ENCODE measurements around the gene KLHDC7A. TPM values are rescaled to one million over a fixed set of nuclear protein-coding genes. Genes with fewer than 3 reads are reported as not detected.
A peak's percentile ranks its signal among the peaks of the same experiment; 100 is the strongest.

Gene KLHDC7A
- total RNA-seq (2014; rRNA removed; shearing (Covaris generic)), result 2.6 and 3.5 TPM in 2 replicates
- total RNA-seq (2022), result 0.59 and 0.91 TPM in 2 replicates
- percentile 27 among the genes with signal in this experiment for Bru-seq, nascent RNA
- BruChase-seq, experiment 1, labeled RNA remaining after a 6-hour chase, result percentile 13 among the genes with signal in this experiment
- BruChase-seq, experiment 2, labeled RNA remaining after a 2-hour chase, result percentile 28 among the genes with signal in this experiment
- long read RNA-seq, result 0 reads

GRCh38 chr1:18480315-18481189 lies at the start of gene KLHDC7A:
TSS of gene KLHDC7A (plus strand) at chr1:18480930. CDS start at chr1:18480982, 52 bp downstream.
- Histone ChIP-seq H4K20me1 (ENCODE audit: insufficient read depth, low read length) (no peaks in the 10 kb centered on the region), H3K79me2 (ENCODE audit: insufficient read depth, low read depth, low read length) (no peaks in the 10 kb centered on the region), H3K4me2 (ENCODE audit: low read length) (peak within 1 kb of the TSS; percentile 68), H3K36me3 (ENCODE audit: insufficient read depth, low read length) (no peaks in the 10 kb centered on the region), H3K27ac (ENCODE audit: low read depth, low read length, poor library complexity, severe bottlenecking) (peak within 1 kb of the TSS; percentile 93), H3K4me3 (ENCODE audit: low read depth, low read length, poor library complexity, severe bottlenecking) (peak within 1 kb of the TSS; percentile 52), H3K4me1 (ENCODE audit: insufficient read depth, low read length, poor library complexity, severe bottlenecking) (peaks cover 64% of the 10 kb centered on the region), H2AFZ (ENCODE audit: low read length) (no peak within 1 kb of the TSS), H3K9me2 (ENCODE audit: insufficient read depth, low read length) (no peaks in the 10 kb centered on the region), H3K9me3 (ENCODE audit: low read length) (no peaks in the 10 kb centered on the region)
- peak; percentile 28 for DNase-seq (ENCODE audit: low spot score)
- no TSS peak for BruUV-seq (replicated peaks)
- POLR2A ChIA-PET, result interaction anchor here (1.6 kb wide), 1 partner anchor 10 kb away, joined by 4 read pairs; no protein-coding TSS in a partner anchor
- CTCF ChIA-PET (ENCODE audit: unreplicated experiment), result interaction anchor here (1.8 kb wide), 1 partner anchor 10 kb away, joined by 4 read pairs; no protein-coding TSS in a partner anchor
- TF ChIP-seq EZH2phosphoT487 (IDR thresholded peaks at IDR 0.05; ENCODE audit: borderline replicate concordance, low read depth, low read length) (no peak), CTCF (conservative IDR thresholded peaks at IDR 0.05; ENCODE audit: low read length) (no peak)
- intact Hi-C loops (cut with micrococcal nuclease; ENCODE audit: unreplicated experiment), result loop anchor here (2.0 to 5.0 kb wide), 5 partner anchors 50 to 1337 kb away; partner anchors contain the start of gene RNF186

- Histone ChIP-seq H3K27ac (ENCODE audit: low read depth, low read length, poor library complexity, severe bottlenecking) (no peak overlapping the region), H3K36me3 (ENCODE audit: insufficient read depth, low read length) (no peaks in the 10 kb centered on the region), H3K79me2 (ENCODE audit: insufficient read depth, low read depth, low read length) (no peaks in the 10 kb centered on the region), H3K4me2 (ENCODE audit: low read length) (no peak overlapping the region), H3K9me3 (ENCODE audit: low read length) (no peaks in the 10 kb centered on the region), H3K4me3 (ENCODE audit: low read depth, low read length, poor library complexity, severe bottlenecking) (no peak overlapping the region), H4K20me1 (ENCODE audit: insufficient read depth, low read length) (no peaks in the 10 kb centered on the region), H3K9me2 (ENCODE audit: insufficient read depth, low read length) (no peaks in the 10 kb centered on the region), H2AFZ (ENCODE audit: low read length) (no peak overlapping the region), H3K4me1 (ENCODE audit: insufficient read depth, low read length, poor library complexity, severe bottlenecking) (no peaks in the 10 kb centered on the region)
- ChIA-PET POLR2A (no interaction called here), CTCF (ENCODE audit: unreplicated experiment) (no interaction called here)
- DNase-seq (ENCODE audit: low spot score), result no peak
- TF ChIP-seq EZH2phosphoT487 (IDR thresholded peaks at IDR 0.05; ENCODE audit: borderline replicate concordance, low read depth, low read length) (no peak), CTCF (conservative IDR thresholded peaks at IDR 0.05; ENCODE audit: low read length) (no peak)
- intact Hi-C loops (cut with micrococcal nuclease; ENCODE audit: unreplicated experiment), result no loop called here
- BruUV-seq (replicated peaks), result no TSS peak
Observed at GRCh38 chr1:18434041-18434440, 46.7 kb upstream of the KLHDC7A start.
